CD8-positive, alpha-beta memory T cell (primary cell): ENCODE data around the gene PCP4L1. TPM values are rescaled to one million over a fixed set of nuclear protein-coding genes. Genes with fewer than 3 reads are reported as not detected.

Experiments
- CTCF ChIA-PET: fragments of 350-600 bp; sonication (Branson Sonifier 250); formaldehyde crosslinking; loops from one replicate; lab custom pipeline; 2021; ENCODE audit warnings: antibody characterized with exemption; lab: Charles Lee
- POLR2A ChIA-PET: fragments of 350-600 bp; sonication (Branson Sonifier 250); formaldehyde crosslinking; loops from one replicate; lab custom pipeline; 2021; ENCODE audit warnings: antibody characterized with exemption; lab: Charles Lee
- DNase-seq, 5 donors: peaks; one replicate each; pipeline versions ENCODE4 v3.0.0 to v3.0.0-alpha.2; 2020 to 2022; ENCODE audit warnings: mixed read lengths in 1 of 5
- H3K27ac ChIP-seq: one replicate; pipeline ENCODE4 v1.7.0; 2013; ENCODE audit warnings: low read depth, mild to moderate bottlenecking, low read length, moderate library complexity
- H3K27me3 ChIP-seq: 2 replicates; pipeline ENCODE4 v1.7.0; 2013; ENCODE audit warnings: low read length, mild to moderate bottlenecking; ENCODE audit not compliant: insufficient read depth, poor library complexity, severe bottlenecking
- H3K36me3 ChIP-seq: 2 replicates; pipeline ENCODE4 v1.7.0; 2013; ENCODE audit warnings: mild to moderate bottlenecking, low read length, moderate library complexity; ENCODE audit not compliant: insufficient read depth
- H3K4me1 ChIP-seq: 2 replicates; pipeline ENCODE4 v1.7.0; 2013; ENCODE audit warnings: mild to moderate bottlenecking, low read length, moderate library complexity; ENCODE audit not compliant: insufficient read depth
- H3K4me3 ChIP-seq: 2 replicates; pipeline ENCODE4 v1.7.0; 2013; ENCODE audit warnings: mild to moderate bottlenecking, low read length
- H3K9me3 ChIP-seq: 2 replicates; pipeline ENCODE4 v1.7.0; 2013; ENCODE audit warnings: mild to moderate bottlenecking, low read length
- H3K27ac Mint-ChIP-seq, 8 donors: one replicate each; pipeline ENCODE4 v1.8.0; 2020 to 2021; ENCODE audit warnings: mixed read lengths in 8 of 8, mild to moderate bottlenecking in 6 of 8, inconsistent platforms in 3 of 8, moderate library complexity in 3 of 8
- H3K27me3 Mint-ChIP-seq, 2 donors: one replicate each; pipeline ENCODE4 v1.8.0; 2020 to 2021; ENCODE audit warnings: mixed read lengths in 2 of 2, mild to moderate bottlenecking in 1 of 2, moderate library complexity in 1 of 2
- H3K36me3 Mint-ChIP-seq, 3 donors: one replicate each; pipeline ENCODE4 v1.8.0; 2020 to 2021; ENCODE audit warnings: mixed read lengths in 3 of 3, inconsistent platforms in 1 of 3, mild to moderate bottlenecking in 1 of 3
- H3K4me1 Mint-ChIP-seq, 3 donors: one replicate each; pipeline ENCODE4 v1.8.0; 2020 to 2021; ENCODE audit warnings: mixed read lengths in 3 of 3, inconsistent platforms in 1 of 3, mild to moderate bottlenecking in 1 of 3
- H3K4me3 Mint-ChIP-seq, 7 donors: one replicate each; pipeline ENCODE4 v1.8.0; 2020 to 2021; ENCODE audit warnings: mixed read lengths in 7 of 7, mild to moderate bottlenecking in 6 of 7, moderate library complexity in 4 of 7, inconsistent platforms in 2 of 7
- H3K9me3 Mint-ChIP-seq, 5 donors: one replicate each; pipeline ENCODE4 v1.8.0; 2020 to 2022; ENCODE audit warnings: mixed read lengths in 5 of 5, mild to moderate bottlenecking in 3 of 5, moderate library complexity in 2 of 5, inconsistent platforms in 1 of 5
- polyA plus RNA-seq: library from polyadenylated mRNA; unstranded; fragments of 300-500 nt; fragmentation: Illumina TruSeq; gene quantifications from one replicate; pipeline ENCODE4 v1.2.3, GENCODE V29; 2021
- total RNA-seq, 2 experiments: library from RNA; stranded (reverse); gene quantifications; one replicate each; pipeline ENCODE4 v1.2.3, GENCODE V29; 2021

The PCP4L1 gene
- total and polyA plus RNA-seq, 3 experiments from 2014 or later = not detected

DNA sequence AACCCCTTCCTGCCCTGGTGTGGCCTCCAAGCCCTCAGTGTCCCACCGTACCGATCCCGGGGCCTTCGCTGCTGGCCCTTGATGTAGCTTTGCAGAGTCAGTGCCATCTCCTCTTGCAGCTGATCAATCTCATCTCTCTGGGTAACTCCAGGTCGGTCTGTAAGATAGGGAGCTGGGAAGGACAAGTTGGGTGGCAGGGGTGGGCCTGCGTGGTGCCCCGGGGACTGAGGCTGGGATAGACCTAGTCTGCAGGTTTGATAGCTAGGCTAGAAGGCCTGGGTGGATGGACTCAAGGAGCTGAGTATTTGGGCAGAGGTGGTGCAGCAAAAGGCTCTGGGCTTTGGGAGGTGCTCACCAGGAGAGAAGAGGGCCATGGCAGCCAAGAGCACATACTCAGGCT lies 27.8 kb upstream of the PCP4L1 start:
- H3K27ac Mint-ChIP-seq = peak overlapping the region in 3 of 8 donors; percentile 50 to 77 (median 64)
- H3K4me3 ChIP-seq = no peak overlapping the region
- no peaks in the 10 kb centered on the region for H3K9me3 Mint-ChIP-seq
- H3K27me3 Mint-ChIP-seq = peaks cover 0 to 2% of the 10 kb centered on the region in 2 donors
- no peak overlapping the region for H3K4me3 Mint-ChIP-seq
- H3K4me1 Mint-ChIP-seq = peaks cover 23 to 24% (median 24%) of the 10 kb centered on the region in 3 donors
- H3K27ac ChIP-seq = no peak overlapping the region
- H3K27me3 ChIP-seq = no peaks in the 10 kb centered on the region
- no peak for DNase-seq
- peaks cover 15% of the 10 kb centered on the region for H3K36me3 ChIP-seq
- H3K36me3 Mint-ChIP-seq = peaks cover 0 to 36% (median 3%) of the 10 kb centered on the region in 3 donors
- no peaks in the 10 kb centered on the region for H3K9me3 ChIP-seq
- H3K4me1 ChIP-seq = peaks cover 20% of the 10 kb centered on the region
- ChIA-PET POLR2A (no interaction called here), CTCF (interaction anchor here (1.9 to 10.3 kb wide), 5 partner anchors 19 to 152 kb away, joined by 6 to 197 read pairs (median 35); partner anchors contain the start of gene NDUFS2)

DNA sequence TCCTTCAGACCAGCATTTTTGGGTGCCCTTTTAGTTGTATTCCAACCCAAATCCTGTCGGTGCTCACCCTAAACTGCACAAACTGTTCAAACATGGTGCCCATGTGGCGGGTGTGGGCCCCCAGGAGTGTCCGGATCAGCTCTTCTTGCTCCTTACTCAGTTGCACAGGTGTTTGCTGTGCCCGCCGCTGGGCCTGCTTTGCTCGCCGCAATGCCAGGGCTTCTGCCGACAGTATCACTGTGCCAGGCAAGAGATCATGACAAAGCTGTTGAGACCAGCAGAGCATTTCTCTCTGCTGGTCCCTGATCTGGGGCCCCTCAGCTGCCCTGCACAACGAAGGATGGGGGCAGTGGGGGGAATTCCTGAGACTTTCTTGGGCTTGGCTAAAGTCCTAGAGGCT lies 25.4 kb upstream of the PCP4L1 start:
- POLR2A ChIA-PET = interaction anchor here (0.9 kb wide), 1 partner anchor 13 kb away, joined by 3 read pairs; no protein-coding TSS in a partner anchor
- CTCF ChIA-PET = interaction anchor here (1.1 kb wide), 1 partner anchor 58 kb away, joined by 3 read pairs; no protein-coding TSS in a partner anchor
- no peak overlapping the region for H3K4me3 Mint-ChIP-seq
- no peaks in the 10 kb centered on the region for H3K27me3 ChIP-seq
- H3K9me3 Mint-ChIP-seq = no peaks in the 10 kb centered on the region
- no peak for DNase-seq
- H3K36me3 Mint-ChIP-seq = peaks cover 0 to 26% (median 3%) of the 10 kb centered on the region in 3 donors
- H3K4me3 ChIP-seq = no peak overlapping the region
- peaks cover 15% of the 10 kb centered on the region for H3K36me3 ChIP-seq
- peaks cover 0 to 6% of the 10 kb centered on the region in 2 donors for H3K27me3 Mint-ChIP-seq
- no peak overlapping the region for H3K27ac ChIP-seq
- peaks cover 0 to 3% (median under 1%) of the 10 kb centered on the region in 3 donors for H3K4me1 Mint-ChIP-seq
- H3K9me3 ChIP-seq = no peaks in the 10 kb centered on the region
- no peaks in the 10 kb centered on the region for H3K4me1 ChIP-seq
- no peak overlapping the region for H3K27ac Mint-ChIP-seq

DNA sequence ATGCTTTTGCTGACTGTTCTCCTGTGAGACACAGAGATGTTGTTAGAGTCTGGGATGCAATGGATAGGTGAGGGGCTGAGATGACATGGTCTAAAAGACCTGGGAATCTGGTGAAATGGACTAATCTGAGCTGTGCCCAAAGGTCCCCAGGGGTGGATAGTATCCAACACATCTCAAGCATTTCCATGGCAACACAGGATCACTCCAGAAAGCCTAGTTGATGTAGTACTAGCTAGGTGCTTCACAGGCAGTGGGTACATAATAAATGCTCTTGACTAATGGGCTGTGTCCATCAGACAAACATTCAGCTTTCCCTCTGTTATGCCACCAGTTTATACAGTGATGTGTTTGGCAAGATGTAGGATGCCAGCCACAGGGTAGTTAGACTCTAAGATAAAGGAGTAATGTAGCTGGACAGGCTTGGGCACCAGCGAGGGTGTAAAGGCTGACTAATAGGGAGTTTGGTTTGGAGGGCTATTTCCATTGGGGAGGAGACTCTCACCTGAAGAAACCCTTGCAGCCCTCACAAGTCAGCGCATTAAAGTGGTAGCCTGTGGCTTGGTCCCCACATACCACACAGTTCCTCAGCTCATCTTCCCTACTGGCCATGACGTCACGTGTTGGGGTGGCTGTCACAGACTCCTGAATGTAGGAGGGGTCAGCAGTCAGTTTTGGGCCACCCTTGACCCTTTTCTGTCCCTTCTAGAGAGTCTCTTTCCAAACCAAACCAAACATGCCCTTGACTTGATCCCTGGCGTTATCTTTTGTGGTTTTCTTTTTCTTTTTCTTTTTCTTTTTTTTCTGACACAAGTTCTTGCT lies 22.4 kb upstream of the PCP4L1 start:
- Mint-ChIP-seq H3K27ac (peak overlapping the region in 3 of 8 donors; percentile 6 to 44 (median 28)), H3K4me1 (no peaks in the 10 kb centered on the region), H3K36me3 (no peaks in the 10 kb centered on the region), H3K4me3 (no peak overlapping the region), H3K9me3 (no peaks in the 10 kb centered on the region), H3K27me3 (peaks cover 7 to 16% of the 10 kb centered on the region in 2 donors)
- DNase-seq = no peak
- Histone ChIP-seq H3K27me3 (no peaks in the 10 kb centered on the region), H3K27ac (no peak overlapping the region), H3K9me3 (no peaks in the 10 kb centered on the region), H3K4me3 (no peak overlapping the region), H3K36me3 (no peaks in the 10 kb centered on the region), H3K4me1 (no peaks in the 10 kb centered on the region)
- POLR2A ChIA-PET = interaction anchor here (0.9 kb wide), 1 partner anchor 97 kb away, joined by 4 read pairs; no protein-coding TSS in a partner anchor
- CTCF ChIA-PET = interaction anchor here (1.9 kb wide), 1 partner anchor 11 kb away, joined by 5 read pairs; the partner anchor contains the start of gene TOMM40L

DNA sequence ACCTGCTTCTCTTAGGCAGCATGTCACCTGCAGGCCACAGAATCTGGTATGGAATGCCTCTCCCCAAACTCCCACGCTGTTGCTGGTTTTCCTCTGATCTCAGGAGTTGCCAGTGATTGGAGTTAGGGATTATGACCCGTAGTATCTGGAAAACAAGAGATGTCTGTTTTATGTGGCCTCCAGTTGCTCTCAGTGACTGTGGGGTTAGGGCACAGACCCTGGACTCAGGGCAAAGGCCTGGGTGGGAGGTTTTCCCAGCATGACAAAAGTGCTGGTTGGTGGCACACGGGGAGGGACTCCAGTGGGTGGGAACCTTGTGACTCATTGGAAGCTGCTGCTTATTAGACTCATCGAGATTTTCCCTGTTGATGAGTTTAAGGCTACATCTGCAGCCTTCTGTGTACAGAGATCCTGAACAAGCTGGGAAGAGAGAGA lies 20.5 kb upstream of the PCP4L1 start, which contains the start of gene NR1I3:
Gene NR1I3, minus strand, starts transcription at position 165 of the 435 bp plus-strand sequence. CDS start 1,638 bp downstream, outside the sequence.
- Mint-ChIP-seq H3K4me3 (no peak within 1 kb of the TSS), H3K36me3 (peaks cover 0 to 1% (median 0%) of the 10 kb centered on the region in 3 donors), H3K4me1 (no peaks in the 10 kb centered on the region), H3K9me3 (no peaks in the 10 kb centered on the region), H3K27me3 (peaks cover 7 to 23% of the 10 kb centered on the region in 2 donors), H3K27ac (peak within 1 kb of the TSS in 1 of 8 donors; percentile 82)
- Histone ChIP-seq H3K27ac (no peak within 1 kb of the TSS), H3K27me3 (no peaks in the 10 kb centered on the region), H3K4me1 (no peaks in the 10 kb centered on the region), H3K4me3 (no peak within 1 kb of the TSS), H3K36me3 (no peaks in the 10 kb centered on the region), H3K9me3 (no peaks in the 10 kb centered on the region)
- ChIA-PET CTCF (interaction anchor here (1.9 kb wide), 1 partner anchor 12 kb away, joined by 5 read pairs; the partner anchor contains the start of gene TOMM40L), POLR2A (no interaction called here)
- DNase-seq = no peak

DNA sequence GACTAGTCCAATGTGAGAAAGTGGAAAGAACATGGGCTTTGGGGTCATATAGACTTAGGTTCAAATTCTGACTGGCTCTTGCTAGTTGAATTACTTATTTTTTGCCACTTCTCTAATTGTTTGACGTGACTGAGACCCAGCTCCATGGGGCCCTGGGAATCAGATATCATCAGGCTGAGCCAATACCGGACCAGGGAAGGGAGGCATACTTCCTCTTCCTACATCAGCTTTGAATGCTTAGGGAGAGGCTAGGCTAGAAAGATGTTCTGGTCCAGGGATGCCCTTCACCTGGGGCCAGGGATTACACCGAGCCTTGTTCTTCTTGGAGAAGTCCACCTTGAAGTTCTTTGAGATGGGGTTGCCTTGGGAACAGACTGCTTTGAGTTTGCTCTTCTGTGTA lies 16.9 kb upstream of the PCP4L1 start:
- POLR2A ChIA-PET = no interaction called here
- no peak overlapping the region for H3K27ac ChIP-seq
- CTCF ChIA-PET = interaction anchor here (1.4 kb wide), 1 partner anchor 15 kb away, joined by 3 read pairs; no protein-coding TSS in a partner anchor
- Mint-ChIP-seq H3K36me3 (peaks cover 0 to 1% (median 0%) of the 10 kb centered on the region in 3 donors), H3K4me3 (no peak overlapping the region), H3K27me3 (peaks cover 2 to 29% of the 10 kb centered on the region in 2 donors), H3K9me3 (no peaks in the 10 kb centered on the region), H3K4me1 (no peaks in the 10 kb centered on the region), H3K27ac (no peak overlapping the region)
- H3K36me3 ChIP-seq = no peaks in the 10 kb centered on the region
- H3K27me3 ChIP-seq = no peaks in the 10 kb centered on the region
- no peak overlapping the region for H3K4me3 ChIP-seq
- no peak for DNase-seq
- no peaks in the 10 kb centered on the region for H3K4me1 ChIP-seq
- no peaks in the 10 kb centered on the region for H3K9me3 ChIP-seq

DNA sequence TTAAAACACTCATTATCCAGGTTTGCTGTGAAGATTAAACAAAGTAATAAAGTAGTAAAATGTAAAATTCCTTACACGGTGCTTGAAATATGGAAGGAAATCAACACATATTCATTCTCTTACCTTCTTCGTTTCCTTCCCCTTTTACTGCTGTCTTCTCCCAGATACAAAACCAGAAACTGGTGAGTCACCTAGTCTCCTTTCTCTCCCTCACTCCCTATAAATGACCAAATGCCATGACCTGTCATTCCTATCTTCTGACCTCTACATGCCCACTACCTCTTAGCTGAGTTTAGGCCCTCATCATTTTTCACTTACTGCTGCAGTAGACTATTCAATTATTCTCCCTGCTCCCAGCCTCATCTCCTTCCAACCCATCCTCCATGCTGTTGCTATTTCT lies 16.2 kb upstream of the PCP4L1 start:
- H3K4me1 ChIP-seq = no peaks in the 10 kb centered on the region
- no peaks in the 10 kb centered on the region for H3K9me3 ChIP-seq
- H3K27me3 Mint-ChIP-seq = peaks cover 2 to 29% of the 10 kb centered on the region in 2 donors
- CTCF ChIA-PET = interaction anchor here (1.4 kb wide), 1 partner anchor 16 kb away, joined by 3 read pairs; no protein-coding TSS in a partner anchor
- no peaks in the 10 kb centered on the region for H3K4me1 Mint-ChIP-seq
- no peak overlapping the region for H3K4me3 ChIP-seq
- no peak overlapping the region for H3K4me3 Mint-ChIP-seq
- POLR2A ChIA-PET = no interaction called here
- H3K9me3 Mint-ChIP-seq = no peaks in the 10 kb centered on the region
- no peak overlapping the region for H3K27ac ChIP-seq
- H3K36me3 ChIP-seq = no peaks in the 10 kb centered on the region
- DNase-seq = no peak
- H3K27me3 ChIP-seq = no peaks in the 10 kb centered on the region
- H3K27ac Mint-ChIP-seq = no peak overlapping the region
- H3K36me3 Mint-ChIP-seq = peaks cover 0 to 1% (median 0%) of the 10 kb centered on the region in 3 donors

GRCh38 chr1:161244888-161245287 lies 13.7 kb upstream of the PCP4L1 start:
- H3K4me1 Mint-ChIP-seq = no peaks in the 10 kb centered on the region
- POLR2A ChIA-PET = no interaction called here
- Histone ChIP-seq H3K4me3 (no peak overlapping the region), H3K4me1 (no peaks in the 10 kb centered on the region), H3K36me3 (no peaks in the 10 kb centered on the region), H3K27me3 (no peaks in the 10 kb centered on the region), H3K9me3 (no peaks in the 10 kb centered on the region), H3K27ac (no peak overlapping the region)
- no peak for DNase-seq
- H3K27me3 Mint-ChIP-seq = peaks cover 0 to 26% of the 10 kb centered on the region in 2 donors
- CTCF ChIA-PET = no interaction called here
- peaks cover 0 to 3% (median 1%) of the 10 kb centered on the region in 3 donors for H3K36me3 Mint-ChIP-seq
- peak overlapping the region in 1 of 8 donors; percentile 0 for H3K27ac Mint-ChIP-seq
- H3K9me3 Mint-ChIP-seq = no peaks in the 10 kb centered on the region
- H3K4me3 Mint-ChIP-seq = no peak overlapping the region
